Stomach (tissue), 9 donors: ENCODE data around the gene DEPDC7. TPM values are rescaled to one million over a fixed set of nuclear protein-coding genes. Genes with fewer than 3 reads are reported as not detected.

ENCODE experiments used
- DNase-seq, 2 donors: peaks; one replicate each; pipeline versions ENCODE4 v3.0.0 to v3.0.0-alpha.2; 2013 to 2019
- H3K27ac ChIP-seq, 5 donors: fragments of 200-600 bp in 4 of 5; sonication (generic) in 4 of 5; one replicate each; pipeline ENCODE4 v1.5.1; 2013 to 2019; ENCODE audit warnings: mild to moderate bottlenecking in 1 of 5, moderate library complexity in 1 of 5
- H3K27me3 ChIP-seq, 3 donors: fragments of 200-600 bp; sonication (generic); one replicate each; pipeline ENCODE4 v1.5.1; 2017 to 2019; ENCODE audit warnings: mixed run types in 1 of 3
- H3K36me3 ChIP-seq, 4 donors: fragments of 200-600 bp; sonication (generic); 1 replicate in 3 of 4; 2 replicates in 1 of 4; pipeline ENCODE4 v1.5.1; 2016 to 2019
- H3K4me1 ChIP-seq, 4 donors: fragments of 200-600 bp; sonication (generic); one replicate each; pipeline ENCODE4 v1.5.1; 2016 to 2019
- H3K4me3 ChIP-seq, 4 donors: fragments of 200-600 bp; sonication (generic) in 3 of 4; one replicate each; pipeline ENCODE4 v1.5.1; 2016 to 2019; ENCODE audit warnings: mild to moderate bottlenecking in 1 of 4
- H3K9me3 ChIP-seq, 4 donors: fragments of 200-600 bp; sonication (generic); one replicate each; pipeline ENCODE4 v1.5.1; 2016 to 2019
- EP300 ChIP-seq: sonication (generic); formaldehyde crosslinking; IDR thresholded peaks from one replicate; pipeline ENCODE4 v1.6.1; 2017; ENCODE audit warnings: antibody characterized with exemption
- POLR2A ChIP-seq, 4 donors: fragments of 450-650 bp; IDR thresholded peaks; one replicate each; pipeline ENCODE4 v1.6.1; 2016; ENCODE audit warnings: antibody characterized with exemption in 4 of 4, control low read depth in 2 of 4, mild to moderate bottlenecking in 1 of 4, moderate library complexity in 1 of 4
- POLR2AphosphoS5 ChIP-seq, 3 donors: sonication (generic); formaldehyde crosslinking; IDR thresholded peaks; one replicate each; pipeline ENCODE4 v1.6.1; 2016; ENCODE audit warnings: antibody characterized with exemption in 3 of 3
- WGBS, 5 donors: extraction: QIAGEN DNeasy Blood & Tissue Kit in 3 of 5; methylation state at CpG; one replicate each; pipeline versions ENCODE4 v1.1.5 to v1.1.7; 2013 to 2018; 5-methylcytosine and 5-hydroxymethylcytosine counted together
- intact Hi-C: fragments of 100-400 bp; cut with DNase I; formaldehyde crosslinking; loops from one replicate; pipeline ENCODE4 v1.15.1; 2023; ENCODE audit warnings: low total_unique reads
- polyA plus RNA-seq, 3 donors: library from polyadenylated mRNA; stranded (reverse); fragments of 200-250 nt; gene quantifications; one replicate each; pipeline ENCODE4 v1.2.3, GENCODE V29; 2013
- total RNA-seq, 5 donors: library from RNA; depleted of rRNA; stranded (reverse); fragments of >200 nt; gene quantifications; one replicate each; pipeline versions ENCODE4 v1.1.0 to v1.2.3, GENCODE V29; 2014 to 2016
- TF ChIP-seq, protein P1 (sequence below), 7 experiments: fragments of 450-650 bp in 4 of 7; fragments of 200-600 bp in 3 of 7; sonication (generic) in 3 of 7; IDR thresholded peaks; one replicate each; pipeline ENCODE4 v1.5.1; 2016 to 2019; ENCODE audit warnings: antibody characterized with exemption in 7 of 7, control low read depth in 2 of 7, mild to moderate bottlenecking in 1 of 7
- donor health status: healthy with polysubstance abuse.
- donor health status: Bipolar disorder and iron deficiency.
- donor health status: healthy.

The DEPDC7 gene
- total and polyA plus RNA-seq, 8 donors = 1.2 to 17.9 (median 2.5) TPM

DNA sequence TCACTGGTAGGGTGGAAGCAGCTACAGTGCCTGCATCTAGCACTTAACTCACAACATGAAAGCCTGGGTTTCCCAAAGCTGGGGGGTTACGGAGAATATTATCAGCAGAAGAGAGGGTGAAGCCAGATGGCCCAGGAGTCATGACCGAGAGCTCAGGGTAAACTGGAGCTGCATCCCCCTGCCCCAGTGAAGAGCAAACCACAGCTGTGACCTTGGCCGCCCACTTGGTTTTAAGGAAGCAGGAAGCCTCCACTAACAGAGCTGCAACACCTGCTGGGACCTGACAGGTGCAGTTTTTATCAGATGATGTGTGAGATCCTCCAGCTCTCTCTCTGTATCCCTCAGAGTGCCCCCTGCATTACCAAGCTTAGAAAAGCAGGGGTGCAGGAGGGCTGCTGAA lies 44.6 kb downstream of the DEPDC7 start:
- Histone ChIP-seq H3K27me3 (no peaks in the 10 kb centered on the region), H3K4me1 (peaks cover 1 to 43% (median 22%) of the 10 kb centered on the region in 4 donors), H3K27ac (peak overlapping the region in 2 of 5 donors; percentile 59 to 78), H3K9me3 (no peaks in the 10 kb centered on the region), H3K36me3 (peaks cover 23 to 77% (median 73%) of the 10 kb centered on the region in 4 donors), H3K4me3 (no peak overlapping the region)
- intact Hi-C loops = loop anchor here (10.0 kb wide), 1 partner anchor 245 kb away; no protein-coding TSS in a partner anchor
- TF ChIP-seq POLR2A (IDR thresholded peaks at IDR 0.05) = no peak
- TF ChIP-seq EP300 = no peak
- TF ChIP-seq, protein P1, sequence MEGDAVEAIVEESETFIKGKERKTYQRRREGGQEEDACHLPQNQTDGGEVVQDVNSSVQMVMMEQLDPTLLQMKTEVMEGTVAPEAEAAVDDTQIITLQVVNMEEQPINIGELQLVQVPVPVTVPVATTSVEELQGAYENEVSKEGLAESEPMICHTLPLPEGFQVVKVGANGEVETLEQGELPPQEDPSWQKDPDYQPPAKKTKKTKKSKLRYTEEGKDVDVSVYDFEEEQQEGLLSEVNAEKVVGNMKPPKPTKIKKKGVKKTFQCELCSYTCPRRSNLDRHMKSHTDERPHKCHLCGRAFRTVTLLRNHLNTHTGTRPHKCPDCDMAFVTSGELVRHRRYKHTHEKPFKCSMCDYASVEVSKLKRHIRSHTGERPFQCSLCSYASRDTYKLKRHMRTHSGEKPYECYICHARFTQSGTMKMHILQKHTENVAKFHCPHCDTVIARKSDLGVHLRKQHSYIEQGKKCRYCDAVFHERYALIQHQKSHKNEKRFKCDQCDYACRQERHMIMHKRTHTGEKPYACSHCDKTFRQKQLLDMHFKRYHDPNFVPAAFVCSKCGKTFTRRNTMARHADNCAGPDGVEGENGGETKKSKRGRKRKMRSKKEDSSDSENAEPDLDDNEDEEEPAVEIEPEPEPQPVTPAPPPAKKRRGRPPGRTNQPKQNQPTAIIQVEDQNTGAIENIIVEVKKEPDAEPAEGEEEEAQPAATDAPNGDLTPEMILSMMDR (IDR thresholded peaks at IDR 0.05) = no peak
- no peak for TF ChIP-seq POLR2AphosphoS5 (IDR thresholded peaks at IDR 0.05)
- no peak for DNase-seq
- WGBS, 5 donors = 93 to 100% (median 96%) methylated on average over 3 of the region's 3 CpGs

GRCh38 chr11:33062137-33062536 lies 46.5 kb downstream of the DEPDC7 start:
- intact Hi-C loops = loop anchor here (10.0 kb wide), 1 partner anchor 247 kb away; no protein-coding TSS in a partner anchor

GRCh38 chr11:33063326-33063881 lies 47.7 kb downstream of the DEPDC7 start:
- H3K36me3 ChIP-seq = peaks cover 34 to 83% (median 77%) of the 10 kb centered on the region in 4 donors
- H3K27ac ChIP-seq = peak overlapping the region in 3 of 5 donors; percentile 42 to 71 (median 54)

More at GRCh38 chr11:33062137-33062536, 46.5 kb downstream of the DEPDC7 start:
- Histone ChIP-seq H3K4me1 (peaks cover 4 to 48% (median 24%) of the 10 kb centered on the region in 4 donors), H3K36me3 (peaks cover 30 to 83% (median 75%) of the 10 kb centered on the region in 4 donors), H3K9me3 (no peaks in the 10 kb centered on the region), H3K27me3 (no peaks in the 10 kb centered on the region), H3K4me3 (no peak overlapping the region), H3K27ac (peak overlapping the region in 3 of 5 donors; percentile 54 to 78 (median 59))
- no peak for TF ChIP-seq EP300
- TF ChIP-seq POLR2AphosphoS5 (IDR thresholded peaks at IDR 0.05) = no peak
- no peak for TF ChIP-seq POLR2A (IDR thresholded peaks at IDR 0.05)
- WGBS, 5 donors = 75 to 86% (median 79%) methylated on average over 5 of the region's 5 CpGs
- peak in 1 of 2 donors; percentile 36 for DNase-seq

DNA sequence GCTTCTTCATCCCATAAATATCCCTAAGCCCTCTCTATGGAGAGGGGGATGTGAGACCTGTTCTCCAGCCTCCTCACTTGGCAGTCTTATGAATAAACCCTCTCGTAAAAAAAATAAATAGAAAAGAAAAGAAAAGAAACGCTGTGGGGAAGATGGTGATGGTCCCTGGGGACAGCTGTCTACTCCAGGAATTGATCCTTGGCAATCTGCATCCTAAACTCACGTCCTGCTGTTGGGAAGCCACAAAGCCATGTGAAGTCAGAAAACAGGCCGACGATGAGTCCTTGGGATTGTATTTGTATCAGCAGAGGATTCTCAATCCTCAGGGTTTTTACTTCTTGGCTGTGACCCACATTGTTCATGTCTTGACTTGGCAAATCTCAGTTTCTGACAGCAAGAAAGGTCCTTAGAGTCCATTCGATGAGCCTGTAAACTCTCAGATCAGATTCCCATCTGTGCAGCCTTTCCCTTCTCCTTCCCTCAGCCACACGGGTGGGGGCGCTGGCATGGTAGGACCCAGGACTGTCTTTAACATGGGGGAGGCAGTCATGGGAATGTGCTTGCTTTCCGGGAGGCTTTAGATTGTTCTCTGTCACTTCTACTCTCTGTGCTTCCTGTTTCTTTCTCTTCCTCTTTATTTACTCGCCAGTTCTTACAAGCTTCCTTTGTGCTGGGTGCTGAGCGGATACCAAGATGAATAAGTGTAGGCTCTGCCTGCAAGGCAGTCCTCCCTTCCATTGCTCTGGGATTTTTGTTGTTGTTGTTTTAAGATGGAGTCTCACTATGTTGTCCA lies 48.6 kb downstream of the DEPDC7 start:
- H3K36me3 ChIP-seq = peaks cover 37 to 83% (median 77%) of the 10 kb centered on the region in 4 donors
- H3K4me3 ChIP-seq = no peak overlapping the region
- WGBS, 5 donors = 56 to 67% (median 61%) methylated on average over 11 of the region's 11 CpGs
- H3K9me3 ChIP-seq = no peaks in the 10 kb centered on the region
- H3K4me1 ChIP-seq = peaks cover 4 to 48% (median 22%) of the 10 kb centered on the region in 4 donors
- peak overlapping the region in 4 of 5 donors; percentile 31 to 71 (median 46) for H3K27ac ChIP-seq
- intact Hi-C loops = loop anchor here (10.0 kb wide), 1 partner anchor 249 kb away; no protein-coding TSS in a partner anchor
- DNase-seq = no peak
- no peaks in the 10 kb centered on the region for H3K27me3 ChIP-seq
- TF ChIP-seq POLR2AphosphoS5 (IDR thresholded peaks at IDR 0.05) (no peak), EP300 (no peak), POLR2A (IDR thresholded peaks at IDR 0.05) (no peak)
- TF ChIP-seq, protein P1 (IDR thresholded peaks at IDR 0.05) = no peak

More at GRCh38 chr11:33063326-33063881, 47.7 kb downstream of the DEPDC7 start:
- no peaks in the 10 kb centered on the region for H3K27me3 ChIP-seq
- 50 to 70% (median 66%) methylated on average over 3 of the region's 3 CpGs for WGBS, 5 donors
- intact Hi-C loops = loop anchor here (10.0 kb wide), 1 partner anchor 249 kb away; no protein-coding TSS in a partner anchor
- peaks cover 4 to 48% (median 22%) of the 10 kb centered on the region in 4 donors for H3K4me1 ChIP-seq
- DNase-seq = no peak
- H3K4me3 ChIP-seq = no peak overlapping the region
- TF ChIP-seq, protein P1 (IDR thresholded peaks at IDR 0.05) = no peak
- no peak for TF ChIP-seq EP300
- TF ChIP-seq POLR2AphosphoS5 (IDR thresholded peaks at IDR 0.05) = no peak
- TF ChIP-seq POLR2A (IDR thresholded peaks at IDR 0.05) = no peak
- H3K9me3 ChIP-seq = no peaks in the 10 kb centered on the region
